Activated naive CD4-positive, alpha-beta T cell treated with anti-CD3 and anti-CD28 coated beads, Interleukin-2, amount 50 U/mL, for 72 hours (primary cell): ENCODE results near the gene GATB. TPM values are rescaled to one million over a fixed set of nuclear protein-coding genes. Genes with fewer than 3 reads are reported as not detected.
"Not testable (repeated sequence)": the region's sequence is repeated elsewhere in the genome, so short reads cannot be mapped to it uniquely, and the experiment has no call there.

ENCODE experiments used
- ATAC-seq, 2 donors: fragments of 150-1000 bp; cut with Tn5 transposase; 2 replicates each; pipeline ENCODE4 v1.10.0; 2021; ENCODE audit warnings: mild to moderate bottlenecking in 2 of 2, moderate library complexity in 2 of 2
- DNase-seq, 2 donors: peaks; one replicate each; pipeline ENCODE4 v3.0.0; 2021 to 2022; ENCODE audit warnings: low spot score in 2 of 2
- H3K27ac Mint-ChIP-seq, 2 donors: one replicate each; pipeline ENCODE4 v1.8.0; 2022; ENCODE audit warnings: mild to moderate bottlenecking in 2 of 2, mixed read lengths in 2 of 2
- H3K36me3 Mint-ChIP-seq, 2 donors: one replicate each; pipeline ENCODE4 v1.8.0; 2022; ENCODE audit warnings: mixed read lengths in 2 of 2
- H3K9me3 Mint-ChIP-seq, 2 donors: one replicate each; pipeline ENCODE4 v1.8.0; 2022; ENCODE audit warnings: mixed read lengths in 2 of 2
- total RNA-seq, 2 donors: library from RNA; stranded (reverse); gene quantifications; one replicate each; pipeline ENCODE4 v1.2.3, GENCODE V29; 2022

GATB gene
- total RNA-seq, 2 donors from 2014 or later: 23.0 to 30.1 TPM

DNA sequence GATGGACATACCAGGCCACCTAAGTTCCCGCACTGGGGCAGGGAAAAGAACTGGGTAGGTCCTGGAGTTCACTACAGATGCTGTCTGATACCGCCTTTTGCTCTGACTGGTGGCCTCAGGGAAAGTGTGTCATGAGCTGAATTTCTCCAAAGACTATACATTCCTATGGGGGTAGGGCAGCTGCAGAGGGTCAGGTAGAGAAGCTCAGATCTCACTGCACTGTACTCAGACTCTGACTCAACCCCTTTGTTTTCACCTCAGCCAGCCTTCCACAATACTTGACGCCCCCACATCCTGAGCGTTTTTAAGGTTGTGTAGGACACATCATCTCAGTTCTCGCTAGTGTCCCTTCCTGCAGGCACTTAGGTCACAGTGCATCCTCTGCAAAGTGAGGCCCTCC, 7.8 kb downstream of the GATB start:
- peak; percentile 95 to 96 for ATAC-seq
- peak in 1 of 2 donors; percentile 20 for DNase-seq
- Mint-ChIP-seq H3K27ac (no peak overlapping the region), H3K36me3 (peaks cover 8 to 14% of the 10 kb centered on the region in 2 donors), H3K9me3 (no peaks in the 10 kb centered on the region)

DNA sequence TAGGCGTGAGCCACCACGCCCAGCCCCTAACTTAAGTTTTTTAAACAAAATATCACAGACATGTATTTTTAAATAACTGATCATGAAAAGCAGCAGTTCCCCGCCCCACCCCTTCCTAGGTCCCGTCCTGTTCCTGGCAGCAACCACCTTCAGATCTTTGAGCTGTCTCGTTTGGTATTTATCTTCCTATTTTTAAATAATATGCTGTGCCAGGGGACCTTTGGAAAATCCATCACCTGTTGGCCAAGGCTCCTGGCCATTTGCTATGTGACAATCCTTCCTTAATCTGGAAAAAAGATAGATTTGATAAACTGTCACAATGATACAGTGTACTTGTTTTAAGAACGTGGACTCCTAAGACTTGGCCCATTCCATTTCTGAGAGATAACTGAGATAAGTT, 10.7 kb downstream of the GATB start:
- ATAC-seq: no peak
- Mint-ChIP-seq H3K27ac (no peak overlapping the region), H3K9me3 (no peaks in the 10 kb centered on the region), H3K36me3 (peaks cover 10 to 16% of the 10 kb centered on the region in 2 donors)
- no peak for DNase-seq

DNA sequence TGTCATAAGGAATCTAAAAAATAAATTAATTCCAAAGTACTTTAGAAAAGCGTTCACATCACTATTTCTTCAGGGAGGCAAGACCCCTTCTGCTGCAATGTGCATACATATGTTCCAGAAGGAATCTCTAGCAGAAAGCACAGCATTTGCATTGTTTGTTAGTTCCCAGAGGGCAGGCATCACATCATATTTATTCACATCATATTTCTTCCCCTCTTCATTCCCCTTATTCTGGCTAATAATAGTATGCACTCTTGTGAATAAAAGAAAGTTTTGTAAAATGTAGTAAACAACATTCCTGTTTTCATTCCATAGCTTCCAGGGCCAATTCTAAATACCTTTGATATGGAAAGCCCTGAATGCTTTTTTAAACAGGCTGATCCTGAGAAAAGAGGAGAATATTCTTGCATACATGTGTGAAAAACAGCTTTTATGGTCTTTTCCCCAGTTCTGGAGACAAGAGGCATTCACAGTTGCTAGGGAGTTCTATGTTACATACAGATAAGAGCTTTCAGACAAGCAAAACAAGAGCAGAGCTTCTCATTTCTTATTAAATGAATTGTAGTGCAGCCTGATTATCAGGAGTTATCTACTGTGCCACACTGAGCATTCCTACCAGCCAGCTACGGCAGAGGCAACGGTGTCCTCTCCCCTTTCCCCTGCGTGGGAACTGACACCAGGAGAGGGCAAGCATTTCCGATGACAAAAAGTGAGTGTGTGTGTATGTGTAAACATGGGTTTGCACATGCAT, 15.2 kb downstream of the GATB start:
- Mint-ChIP-seq H3K27ac (no peak overlapping the region), H3K36me3 (peaks cover 8% of the 10 kb centered on the region in 2 donors), H3K9me3 (no peaks in the 10 kb centered on the region)
- no peak for DNase-seq
- no peak for ATAC-seq

DNA sequence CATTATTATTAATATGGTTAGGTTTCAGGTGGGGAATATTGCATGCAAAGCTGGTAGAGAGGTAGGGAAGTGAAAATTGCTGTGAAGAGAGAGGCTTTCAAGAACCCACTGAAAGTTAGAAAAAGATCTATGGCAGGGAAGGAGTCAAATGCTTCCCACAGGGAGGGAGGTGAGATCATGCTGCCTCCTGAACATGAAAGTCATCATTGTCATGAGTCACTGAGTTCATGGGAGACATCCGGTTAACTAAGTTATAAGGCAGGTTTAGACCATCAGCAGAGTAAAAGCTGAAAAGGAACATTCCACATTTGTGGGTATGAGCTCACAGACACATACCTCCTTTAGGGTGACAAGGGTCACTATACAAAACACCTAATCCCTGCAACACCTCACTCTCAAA, 16.2 kb downstream of the GATB start:
- ATAC-seq: peak; percentile 64 to 69
- Mint-ChIP-seq H3K27ac (peak overlapping the region in 1 of 2 donors; percentile 81), H3K9me3 (no peaks in the 10 kb centered on the region), H3K36me3 (peaks cover 8% of the 10 kb centered on the region in 2 donors)
- DNase-seq: no peak

GRCh38 chr4:151743894-151744293, 16.9 kb downstream of the GATB start:
- peaks cover 8 to 15% of the 10 kb centered on the region in 2 donors for H3K36me3 Mint-ChIP-seq
- peaks cover 0 to 1% of the 10 kb centered on the region in 2 donors for H3K9me3 Mint-ChIP-seq
- no peak for DNase-seq
- ATAC-seq: no peak
- peak overlapping the region in 1 of 2 donors; percentile 50 for H3K27ac Mint-ChIP-seq

- H3K9me3 Mint-ChIP-seq: peaks cover 0 to 4% of the 10 kb centered on the region in 2 donors
- H3K36me3 Mint-ChIP-seq: peaks cover 11 to 21% of the 10 kb centered on the region in 2 donors
- peak overlapping the region in 1 of 2 donors; percentile 50 for H3K27ac Mint-ChIP-seq
- ATAC-seq: no peak
- DNase-seq: no peak
Measured at GRCh38 chr4:151743128-151743854, 17.5 kb downstream of the GATB start.

- Mint-ChIP-seq H3K36me3 (peaks cover 31 to 39% of the 10 kb centered on the region in 2 donors), H3K9me3 (peaks cover 12 to 13% of the 10 kb centered on the region in 2 donors), H3K27ac (no peak overlapping the region)
- DNase-seq (no peak), ATAC-seq (no peak)
Measured at GRCh38 chr4:151738720-151739517, 21.9 kb downstream of the GATB start.

DNA sequence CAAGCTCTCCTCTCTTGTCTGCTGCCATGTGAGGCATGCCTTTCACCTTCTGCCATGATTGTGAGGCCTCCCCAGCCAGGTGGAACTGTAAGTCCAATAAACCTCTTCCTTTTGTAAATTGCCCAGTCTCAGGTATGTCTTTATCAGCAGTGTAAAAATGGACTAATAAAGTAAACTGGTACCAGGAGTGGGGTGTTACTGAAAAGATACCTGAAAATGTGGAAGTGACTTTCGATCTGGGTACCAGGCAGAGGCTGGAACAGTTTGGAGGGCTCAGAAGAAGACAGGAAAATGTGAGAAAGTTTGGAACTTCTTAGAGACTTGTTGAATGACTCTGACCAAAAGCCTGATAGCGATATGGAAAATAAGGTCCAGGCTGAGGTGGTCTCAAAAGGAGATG, 24.0 kb downstream of the GATB start:
- ATAC-seq: not testable (repeated sequence)
- H3K36me3 Mint-ChIP-seq: peaks cover 31 to 39% of the 10 kb centered on the region in 2 donors

DNA sequence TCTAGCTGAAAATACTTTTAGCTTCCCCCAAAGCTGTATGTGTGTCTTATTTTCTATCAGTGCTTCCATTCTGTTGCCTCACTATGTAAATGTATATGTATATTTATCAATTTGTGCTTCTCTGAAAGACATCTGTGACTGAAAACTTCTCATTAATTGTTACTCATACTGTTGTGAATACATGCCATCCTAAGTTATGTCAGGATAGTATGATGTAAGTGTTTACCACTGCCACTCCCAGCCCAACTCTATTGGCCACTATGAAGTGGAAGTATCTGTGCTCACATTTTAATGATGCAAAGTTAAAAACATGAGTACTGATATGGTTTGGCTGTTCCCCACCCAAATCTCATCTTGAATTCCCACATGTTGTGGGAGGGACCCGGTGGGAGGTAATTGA, 24.4 kb downstream of the GATB start:
- DNase-seq: no peak
- no peak overlapping the region for H3K27ac Mint-ChIP-seq
- H3K36me3 Mint-ChIP-seq: peaks cover 26 to 39% of the 10 kb centered on the region in 2 donors
- peaks cover 12 to 13% of the 10 kb centered on the region in 2 donors for H3K9me3 Mint-ChIP-seq
- ATAC-seq: no peak

More for the DNA sequence above, 24.0 kb downstream of the GATB start:
- peaks cover 12 to 13% of the 10 kb centered on the region in 2 donors for H3K9me3 Mint-ChIP-seq
- H3K27ac Mint-ChIP-seq, DNase-seq: not testable (repeated sequence)

DNA sequence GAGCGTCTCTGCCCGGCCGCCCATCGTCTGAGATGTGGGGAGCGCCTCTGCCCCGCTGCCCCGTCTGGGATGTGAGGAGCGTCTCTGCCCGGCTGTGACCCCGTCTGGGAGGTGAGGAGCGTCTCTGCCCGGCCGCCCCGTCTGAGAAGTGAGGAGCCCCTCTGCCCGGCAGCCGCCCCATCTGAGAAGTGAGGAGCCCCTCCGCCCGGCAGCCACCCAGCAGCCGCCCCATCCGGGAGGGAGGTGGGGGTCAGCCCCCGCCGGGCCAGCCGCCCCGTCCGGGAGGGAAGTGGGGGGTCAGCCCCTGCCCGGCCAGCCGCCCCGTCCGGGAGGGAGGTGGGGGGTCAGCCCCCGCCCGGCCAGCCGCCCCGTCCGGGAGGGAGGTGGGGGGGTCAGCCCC, 29.1 kb downstream of the GATB start:
- peaks cover 8 to 38% of the 10 kb centered on the region in 2 donors for H3K36me3 Mint-ChIP-seq
- not testable (repeated sequence) for H3K9me3 Mint-ChIP-seq, DNase-seq, H3K27ac Mint-ChIP-seq, ATAC-seq

DNA sequence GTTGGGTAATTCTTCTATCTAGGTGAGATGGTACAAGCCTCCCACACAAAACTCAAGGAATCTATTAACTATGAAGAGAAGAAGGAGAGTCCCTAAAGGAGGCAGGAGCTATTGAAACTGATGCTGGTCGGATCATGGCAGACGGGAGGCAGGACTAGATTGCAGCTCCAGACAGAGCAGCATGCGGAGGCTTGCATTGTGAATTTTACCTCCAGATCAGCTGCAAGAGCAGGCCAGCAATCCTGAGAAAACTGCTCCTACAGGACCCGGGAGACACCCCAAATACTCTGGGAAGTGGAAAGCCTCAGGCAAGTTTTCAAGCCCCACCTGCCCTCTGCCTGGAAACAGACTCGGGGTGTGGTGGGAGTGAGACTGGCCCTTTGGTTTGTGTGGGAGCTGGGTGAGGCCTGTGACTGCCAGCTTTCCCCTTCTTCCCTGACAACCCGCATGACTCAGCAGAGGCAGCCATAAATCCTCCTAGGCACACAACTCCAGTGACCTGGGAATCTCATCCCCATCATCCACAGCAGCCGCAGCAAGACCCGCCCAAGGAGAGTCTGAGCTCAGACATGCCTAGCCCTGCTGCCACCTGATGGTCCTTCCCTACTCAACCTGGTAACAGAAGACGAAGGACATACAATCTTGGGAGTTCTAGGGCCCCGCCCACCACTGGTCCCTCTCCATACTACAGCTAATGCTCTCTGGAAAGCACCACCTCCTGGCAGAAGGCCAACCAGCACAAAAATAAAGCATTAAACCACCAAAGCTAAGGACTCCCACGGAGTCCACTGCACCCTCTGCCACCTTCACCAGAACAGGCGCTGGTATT, 30.9 kb downstream of the GATB start:
- H3K36me3 Mint-ChIP-seq: peaks cover 5 to 28% of the 10 kb centered on the region in 2 donors
- H3K27ac Mint-ChIP-seq: no peak overlapping the region
- DNase-seq (no peak), ATAC-seq (no peak)
- H3K9me3 Mint-ChIP-seq: no peaks in the 10 kb centered on the region

- H3K36me3 Mint-ChIP-seq: peaks cover 5 to 28% of the 10 kb centered on the region in 2 donors
- ATAC-seq (peak in 1 of 2 donors; percentile 71), DNase-seq (no peak)
- H3K9me3 Mint-ChIP-seq: no peaks in the 10 kb centered on the region
- peak overlapping the region in 1 of 2 donors; percentile 31 for H3K27ac Mint-ChIP-seq
Measured at GRCh38 chr4:151728679-151729078, 32.1 kb downstream of the GATB start.

GRCh38 chr4:151728006-151728405, 32.8 kb downstream of the GATB start:
- H3K36me3 Mint-ChIP-seq: peaks cover 5 to 28% of the 10 kb centered on the region in 2 donors
- no peak for ATAC-seq
- no peak for DNase-seq
- H3K27ac Mint-ChIP-seq: no peak overlapping the region
- no peaks in the 10 kb centered on the region for H3K9me3 Mint-ChIP-seq

GRCh38 chr4:151727365-151727764, 33.4 kb downstream of the GATB start:
- Mint-ChIP-seq H3K27ac (no peak overlapping the region), H3K9me3 (no peaks in the 10 kb centered on the region), H3K36me3 (peaks cover 5 to 28% of the 10 kb centered on the region in 2 donors)
- no peak for DNase-seq
- ATAC-seq: peak in 1 of 2 donors; percentile 52

GRCh38 chr4:151725087-151725486, 35.7 kb downstream of the GATB start:
- no peak overlapping the region for H3K27ac Mint-ChIP-seq
- no peaks in the 10 kb centered on the region for H3K9me3 Mint-ChIP-seq

GRCh38 chr4:151721916-151722315, 38.9 kb downstream of the GATB start:
- Mint-ChIP-seq H3K27ac (no peak overlapping the region), H3K9me3 (no peaks in the 10 kb centered on the region), H3K36me3 (peaks cover 0 to under 1% of the 10 kb centered on the region in 2 donors)
- ATAC-seq: no peak
- no peak for DNase-seq

More at GRCh38 chr4:151725087-151725486, 35.7 kb downstream of the GATB start:
- DNase-seq: no peak
- no peak for ATAC-seq
- H3K36me3 Mint-ChIP-seq: peaks cover 0 to 21% of the 10 kb centered on the region in 2 donors
